Trophoblast cell (in vitro differentiated cells and primary cell): ENCODE results near the gene ISL2.

Experiments
- DNase-seq, 2 donors: peaks; one replicate each; pipeline ENCODE4 v3.0.0-alpha.2; 2016
- H2AFZ ChIP-seq: 2 replicates; pipeline ENCODE4 v1.6.1; 2013; ENCODE audit warnings: low read length, moderate library complexity, mild to moderate bottlenecking; ENCODE audit not compliant: insufficient read depth, poor library complexity
- H2AK5ac ChIP-seq: 2 replicates; pipeline ENCODE4 v1.6.1; 2013; ENCODE audit warnings: mild to moderate bottlenecking, low read length
- H2BK120ac ChIP-seq: 2 replicates; pipeline ENCODE4 v1.6.1; 2013; ENCODE audit warnings: low read length, mild to moderate bottlenecking, moderate library complexity; ENCODE audit not compliant: insufficient read depth, poor library complexity
- H2BK12ac ChIP-seq: 2 replicates; pipeline ENCODE4 v1.6.1; 2013; ENCODE audit warnings: mild to moderate bottlenecking, low read length, moderate library complexity
- H2BK5ac ChIP-seq: 2 replicates; pipeline ENCODE4 v1.6.1; 2013; ENCODE audit warnings: low read length, low read depth, moderate library complexity, mild to moderate bottlenecking; ENCODE audit not compliant: poor library complexity
- H3K14ac ChIP-seq: 2 replicates; pipeline ENCODE4 v1.6.1; 2013; ENCODE audit warnings: mild to moderate bottlenecking, low read length
- H3K18ac ChIP-seq: 2 replicates; pipeline ENCODE4 v1.6.1; 2013; ENCODE audit warnings: mild to moderate bottlenecking, low read length
- H3K23ac ChIP-seq: 2 replicates; pipeline ENCODE4 v1.6.1; 2013; ENCODE audit warnings: low read length
- H3K27ac ChIP-seq: 2 replicates; pipeline ENCODE4 v1.5.1; 2013; ENCODE audit warnings: low read depth, mild to moderate bottlenecking, inconsistent platforms, low read length, moderate library complexity
- H3K27me3 ChIP-seq: 2 replicates; pipeline ENCODE4 v1.6.1; 2013; ENCODE audit warnings: inconsistent platforms, mild to moderate bottlenecking, low read length, moderate library complexity; ENCODE audit not compliant: insufficient read depth
- H3K36me3 ChIP-seq, 2 experiments: 1 replicate in 1 of 2; 2 replicates in 1 of 2; pipeline ENCODE4 v1.6.1; 2013; ENCODE audit warnings: low read length in 2 of 2, mild to moderate bottlenecking in 2 of 2, moderate library complexity in 1 of 2; ENCODE audit not compliant: insufficient read depth in 2 of 2, control insufficient read depth in 1 of 2
- H3K4ac ChIP-seq: 2 replicates; pipeline ENCODE4 v1.6.1; 2013; ENCODE audit warnings: low read depth, mild to moderate bottlenecking, low read length, moderate library complexity
- H3K4me1 ChIP-seq, 2 experiments: 1 replicate in 1 of 2; 2 replicates in 1 of 2; pipeline ENCODE4 v1.6.1; 2013; ENCODE audit warnings: low read length in 2 of 2, mild to moderate bottlenecking in 2 of 2, moderate library complexity in 1 of 2; ENCODE audit not compliant: insufficient read depth in 2 of 2, control insufficient read depth in 1 of 2
- H3K4me2 ChIP-seq: 2 replicates; pipeline ENCODE4 v1.6.1; 2013; ENCODE audit warnings: inconsistent platforms, mild to moderate bottlenecking, low read length, moderate library complexity
- H3K4me3 ChIP-seq: 2 replicates; pipeline ENCODE4 v1.5.1; 2013; ENCODE audit warnings: mild to moderate bottlenecking, low read depth, low read length, inconsistent platforms
- H3K79me1 ChIP-seq: one replicate; pipeline ENCODE4 v1.6.1; 2013; ENCODE audit warnings: low read length
- H3K79me2 ChIP-seq: 2 replicates; pipeline ENCODE4 v1.6.1; 2013; ENCODE audit warnings: low read length, mild to moderate bottlenecking; ENCODE audit not compliant: control insufficient read depth, insufficient read depth, poor library complexity
- H3K9ac ChIP-seq: 2 replicates; pipeline ENCODE4 v1.6.1; 2013; ENCODE audit warnings: mild to moderate bottlenecking, low read length
- H3K9me3 ChIP-seq: 2 replicates; pipeline ENCODE4 v1.6.1; 2013; ENCODE audit warnings: low read depth, mild to moderate bottlenecking, control low read depth, inconsistent platforms, low read length; ENCODE audit not compliant: insufficient read depth
- H4K12ac ChIP-seq: 2 replicates; pipeline ENCODE4 v1.6.1; 2013; ENCODE audit warnings: low read depth, mild to moderate bottlenecking, low read length, moderate library complexity
- H4K8ac ChIP-seq: 2 replicates; pipeline ENCODE4 v1.6.1; 2013; ENCODE audit warnings: low read depth, mild to moderate bottlenecking, low read length, moderate library complexity
- H4K91ac ChIP-seq: one replicate; pipeline ENCODE4 v1.6.1; 2013; ENCODE audit warnings: low read depth, mild to moderate bottlenecking, low read length, moderate library complexity
- WGBS: extraction: QIAGEN DNeasy Blood & Tissue Kit; methylation state at CpG from one replicate; pipeline ENCODE4 v1.1.7; 2013; ENCODE audit warnings: missing lambda C conversion rate; ENCODE audit not compliant: insufficient read length, insufficient coverage; ENCODE audit errors: extremely low coverage; 5-methylcytosine and 5-hydroxymethylcytosine counted together

ISL2 gene

DNA sequence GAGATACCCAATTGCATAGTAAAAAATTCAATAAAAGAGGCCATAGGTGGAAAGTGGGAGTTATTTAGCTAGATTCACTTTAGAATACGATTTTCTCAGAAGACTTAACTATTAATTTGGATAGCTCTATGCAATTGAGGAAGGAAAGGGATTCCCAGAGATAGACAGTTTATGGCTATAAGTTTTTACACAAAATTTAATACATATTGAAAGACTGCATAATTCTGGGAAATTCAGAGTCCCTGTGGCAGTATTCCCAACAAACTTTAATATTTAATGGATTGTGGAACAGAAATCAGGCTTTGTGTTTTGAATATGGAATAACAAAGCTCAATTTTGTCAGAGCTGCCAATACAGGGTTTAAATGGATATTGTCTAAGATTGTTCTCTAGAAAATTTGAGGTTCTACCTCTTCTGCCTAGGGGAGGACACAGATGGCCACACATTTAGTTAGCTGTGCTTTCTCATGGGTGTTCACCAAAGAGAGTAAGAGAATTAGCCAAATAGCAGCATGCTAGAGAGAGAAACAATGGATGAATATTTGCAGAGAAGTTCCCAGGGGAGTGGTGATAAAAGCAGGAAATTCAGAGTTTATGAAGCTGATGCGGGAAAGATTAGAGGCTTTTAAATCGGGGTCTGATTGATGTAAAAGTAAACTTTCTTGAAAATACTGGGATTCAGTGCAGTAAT lies 8.5 kb downstream of the ISL2 start:
- no peaks in the 10 kb centered on the region for H3K79me2 ChIP-seq
- H3K79me1 ChIP-seq: no peaks in the 10 kb centered on the region
- no CpG with 5 or more reads among the region's 3 CpGs for WGBS
- H3K14ac ChIP-seq: no peak overlapping the region
- no peak overlapping the region for H3K9ac ChIP-seq
- no peak overlapping the region for H2AK5ac ChIP-seq
- no peak overlapping the region for H3K4me3 ChIP-seq
- H3K36me3 ChIP-seq: no peaks in the 10 kb centered on the region
- H4K8ac ChIP-seq: no peak overlapping the region
- no peak overlapping the region for H3K4ac ChIP-seq
- H3K4me2 ChIP-seq: no peak overlapping the region
- H2AFZ ChIP-seq: no peak overlapping the region
- H2BK120ac ChIP-seq: no peak overlapping the region
- peaks cover 66% of the 10 kb centered on the region for H3K27me3 ChIP-seq
- DNase-seq: no peak
- H4K91ac ChIP-seq: no peak overlapping the region
- H3K9me3 ChIP-seq: peaks cover 6% of the 10 kb centered on the region
- no peak overlapping the region for H2BK12ac ChIP-seq
- peaks cover 32 to 34% of the 10 kb centered on the region in 2 experiments for H3K4me1 ChIP-seq
- no peak overlapping the region for H3K18ac ChIP-seq
- no peak overlapping the region for H4K12ac ChIP-seq
- H3K23ac ChIP-seq: no peak overlapping the region
- H3K27ac ChIP-seq: no peak overlapping the region
- no peak overlapping the region for H2BK5ac ChIP-seq

DNA sequence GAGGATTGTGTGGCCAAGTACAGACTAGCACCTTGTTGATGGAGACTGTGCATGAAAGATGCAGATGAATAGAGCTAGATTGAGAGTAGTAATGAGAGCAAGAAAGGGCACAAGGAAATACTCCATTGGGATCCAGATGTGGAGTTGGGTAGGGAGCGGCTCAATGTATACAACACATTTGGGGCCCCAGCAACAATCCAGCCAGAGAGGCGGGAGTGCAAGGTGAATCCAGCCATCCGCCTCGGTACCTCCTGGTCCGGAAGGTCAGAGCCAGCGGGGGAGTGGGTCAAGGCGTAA lies 9.0 kb downstream of the ISL2 start:
- Histone ChIP-seq H3K4me3 (no peak overlapping the region), H4K8ac (no peak overlapping the region), H2AFZ (no peak overlapping the region), H4K91ac (no peak overlapping the region), H3K27me3 (peaks cover 62% of the 10 kb centered on the region), H3K27ac (no peak overlapping the region), H2BK120ac (no peak overlapping the region), H3K79me1 (no peaks in the 10 kb centered on the region), H3K9ac (no peak overlapping the region), H3K79me2 (no peaks in the 10 kb centered on the region), H3K36me3 (no peaks in the 10 kb centered on the region), H2AK5ac (no peak overlapping the region), H2BK5ac (no peak overlapping the region), H3K9me3 (peaks cover 4% of the 10 kb centered on the region), H3K14ac (no peak overlapping the region), H2BK12ac (no peak overlapping the region), H3K4me1 (peaks cover 29% of the 10 kb centered on the region in 2 experiments), H3K4me2 (peak overlapping the region; percentile 92), H3K23ac (no peak overlapping the region), H3K4ac (no peak overlapping the region), H3K18ac (no peak overlapping the region), H4K12ac (no peak overlapping the region)
- WGBS: no CpG with 5 or more reads among the region's 7 CpGs
- no peak for DNase-seq

GRCh38 chr15:76345880-76346668 lies 9.5 kb downstream of the ISL2 start:
- no peak overlapping the region for H3K27ac ChIP-seq
- H4K91ac ChIP-seq: no peak overlapping the region
- H3K36me3 ChIP-seq: no peaks in the 10 kb centered on the region
- no peak overlapping the region for H2BK5ac ChIP-seq
- H3K18ac ChIP-seq: no peak overlapping the region
- H3K4me3 ChIP-seq: peak overlapping the region; percentile 25
- no peak overlapping the region for H3K23ac ChIP-seq
- H3K27me3 ChIP-seq: peaks cover 56% of the 10 kb centered on the region
- H3K4me1 ChIP-seq: peaks cover 23% of the 10 kb centered on the region in 2 experiments
- peak in 1 of 2 donors; percentile 35 for DNase-seq
- H2BK120ac ChIP-seq: no peak overlapping the region
- no peak overlapping the region for H3K4ac ChIP-seq
- no peak overlapping the region for H2AK5ac ChIP-seq
- no CpG with 5 or more reads among the region's 65 CpGs for whole genome bisulfite sequencing
- H3K14ac ChIP-seq: peak overlapping the region; percentile 2
- H4K8ac ChIP-seq: no peak overlapping the region
- no peaks in the 10 kb centered on the region for H3K79me1 ChIP-seq
- H3K79me2 ChIP-seq: no peaks in the 10 kb centered on the region
- peak overlapping the region; percentile 69 for H2AFZ ChIP-seq
- H2BK12ac ChIP-seq: peak overlapping the region; percentile 38
- H3K9ac ChIP-seq: no peak overlapping the region
- H3K9me3 ChIP-seq: peaks cover 4% of the 10 kb centered on the region
- no peak overlapping the region for H4K12ac ChIP-seq
- H3K4me2 ChIP-seq: peak overlapping the region; percentile 92

DNA sequence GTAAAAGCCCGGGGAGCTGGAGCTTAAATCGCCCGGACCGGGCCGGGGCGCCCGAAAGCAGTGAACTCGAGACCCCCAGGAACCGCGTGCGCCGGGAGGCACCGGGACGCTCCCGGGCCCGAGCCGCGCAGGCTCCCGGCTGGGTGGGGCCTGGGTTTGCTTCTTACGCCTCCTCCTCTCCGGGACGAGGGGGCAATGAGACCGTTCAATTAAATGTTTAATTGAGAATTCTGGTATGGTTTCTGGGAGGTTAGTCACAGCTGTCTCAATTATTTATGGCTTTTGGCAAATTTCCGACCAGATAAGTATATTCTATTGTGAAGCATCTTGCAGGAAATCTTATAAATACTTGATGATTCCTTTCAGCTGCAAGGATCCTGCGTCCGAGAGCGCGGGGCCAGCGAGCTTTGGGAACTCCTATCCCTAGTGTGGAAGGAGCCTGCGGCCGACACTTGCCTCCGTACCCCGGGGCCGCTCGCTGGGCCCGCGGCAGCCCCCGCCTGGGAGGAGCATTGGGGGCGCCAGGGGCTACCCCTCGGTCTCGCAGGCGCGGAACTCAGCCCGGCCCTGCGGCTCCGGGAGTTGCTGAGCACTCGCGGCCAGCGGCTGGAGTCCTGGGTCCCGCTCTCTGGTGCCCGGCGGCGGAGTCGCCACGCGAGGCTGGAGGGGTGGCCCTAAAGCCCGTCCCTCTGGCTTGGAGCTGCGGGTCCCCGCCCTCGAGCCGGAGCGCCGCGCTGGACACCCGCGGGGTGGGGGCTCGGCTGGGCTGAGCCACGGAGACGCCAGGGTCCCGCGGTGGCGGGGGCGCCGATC lies 10.3 kb downstream of the ISL2 start:
- H3K18ac ChIP-seq: no peak overlapping the region
- peak overlapping the region; percentile 92 for H3K4me2 ChIP-seq
- no peaks in the 10 kb centered on the region for H3K36me3 ChIP-seq
- peak overlapping the region; percentile 69 for H2AFZ ChIP-seq
- H3K9me3 ChIP-seq: peaks cover 4% of the 10 kb centered on the region
- H3K14ac ChIP-seq: peak overlapping the region; percentile 2
- peaks cover 48% of the 10 kb centered on the region for H3K27me3 ChIP-seq
- DNase-seq: peak; percentile 48 to 62
- no CpG with 5 or more reads among the region's 74 CpGs for WGBS
- H2BK12ac ChIP-seq: no peak overlapping the region
- no peak overlapping the region for H4K12ac ChIP-seq
- H3K4me3 ChIP-seq: peak overlapping the region; percentile 63
- no peaks in the 10 kb centered on the region for H3K79me2 ChIP-seq
- H3K79me1 ChIP-seq: no peaks in the 10 kb centered on the region
- no peak overlapping the region for H4K91ac ChIP-seq
- no peak overlapping the region for H3K23ac ChIP-seq
- peaks cover 19% of the 10 kb centered on the region in 2 experiments for H3K4me1 ChIP-seq
- H2AK5ac ChIP-seq: no peak overlapping the region
- no peak overlapping the region for H2BK120ac ChIP-seq
- H2BK5ac ChIP-seq: no peak overlapping the region
- no peak overlapping the region for H3K4ac ChIP-seq
- no peak overlapping the region for H4K8ac ChIP-seq
- H3K9ac ChIP-seq: no peak overlapping the region
- H3K27ac ChIP-seq: no peak overlapping the region
